Caco-2 (cell line): ENCODE measurements around the gene CD8A. TPM values are rescaled to one million over a fixed set of nuclear protein-coding genes. Genes with fewer than 3 reads are reported as not detected.

Experiments
- BruUV-seq: library from RNA; stranded (reverse); fragments of 400-500 nt; replicated peaks from 2 replicates; lab custom pipeline; 2021; lab: Mats Ljungman, UMichigan
- CTCF ChIA-PET: fragments of 300-600 bp; sonication (Branson Sonifier 250); formaldehyde crosslinking; loops from one replicate; lab custom pipeline; 2022; ENCODE audit warnings: antibody characterized with exemption; lab: Charles Lee
- POLR2A ChIA-PET: fragments of 300-600 bp; sonication (Branson Sonifier 250); formaldehyde crosslinking; loops from one replicate; lab custom pipeline; 2022; ENCODE audit warnings: antibody characterized with exemption; lab: Charles Lee
- DNase-seq, 2 experiments: peaks; one replicate each; pipeline versions ENCODE4 v3.0.0 to v3.0.0-alpha.2; 2020 to 2022
- H3K27me3 ChIP-seq: replicated peaks from 2 replicates; pipeline ENCODE4 v1.6.0; 2011; ENCODE audit warnings: low read length; ENCODE audit not compliant: control insufficient read depth, insufficient read depth
- H3K36me3 ChIP-seq: 2 replicates; pipeline ENCODE4 v1.5.1; 2011; ENCODE audit warnings: low read length; ENCODE audit not compliant: control insufficient read depth, insufficient read depth
- H3K4me1 ChIP-seq: fragments of 250-450 bp; sonication (Bioruptor Pico); 2 replicates; pipeline ENCODE4 v1.5.1; 2020; ENCODE audit warnings: mild to moderate bottlenecking
- H3K4me3 ChIP-seq: 2 replicates; pipeline ENCODE4 v1.5.1; 2011; ENCODE audit warnings: low read depth, mild to moderate bottlenecking, control low read depth, low read length
- H3K9me3 ChIP-seq: fragments of 250-450 bp; sonication (Bioruptor Pico); 2 replicates; pipeline ENCODE4 v1.5.1; 2020; ENCODE audit warnings: mild to moderate bottlenecking, moderate library complexity
- H3K27ac Mint-ChIP-seq: one replicate; pipeline ENCODE4 v1.8.0; 2022; ENCODE audit warnings: mixed read lengths; ENCODE audit not compliant: unreplicated experiment
- H3K27me3 Mint-ChIP-seq: one replicate; pipeline ENCODE4 v1.8.0; 2022; ENCODE audit warnings: mixed read lengths; ENCODE audit not compliant: insufficient read depth, unreplicated experiment
- H3K36me3 Mint-ChIP-seq: one replicate; pipeline ENCODE4 v1.8.0; 2022; ENCODE audit warnings: mild to moderate bottlenecking, mixed read lengths; ENCODE audit not compliant: insufficient read depth, unreplicated experiment
- H3K4me1 Mint-ChIP-seq: one replicate; pipeline ENCODE4 v1.8.0; 2022; ENCODE audit warnings: low read depth, mixed read lengths; ENCODE audit not compliant: unreplicated experiment
- H3K4me3 Mint-ChIP-seq: one replicate; pipeline ENCODE4 v1.8.0; 2022; ENCODE audit warnings: mild to moderate bottlenecking, moderate library complexity, mixed read lengths; ENCODE audit not compliant: unreplicated experiment
- H3K9me3 Mint-ChIP-seq: one replicate; pipeline ENCODE4 v1.8.0; 2022; ENCODE audit warnings: mixed read lengths; ENCODE audit not compliant: unreplicated experiment
- CTCF ChIP-seq, 2 experiments: fragments of 200-600 bp in 1 of 2; IDR thresholded peaks; 1 replicate in 1 of 2; 2 replicates in 1 of 2; pipeline versions ENCODE4 v1.5.1 to v1.8.0; 2011 to 2022; ENCODE audit warnings: antibody characterized with exemption in 1 of 2, control low read depth in 1 of 2, inconsistent platforms in 1 of 2, low read depth in 1 of 2, low read length in 1 of 2, mild to moderate bottlenecking in 1 of 2, moderate library complexity in 1 of 2; ENCODE audit not compliant: insufficient read depth in 1 of 2, severe bottlenecking in 1 of 2, unreplicated experiment in 1 of 2
- intact Hi-C: fragments of 100-400 bp; cut with micrococcal nuclease; formaldehyde crosslinking; loops from one replicate; pipeline ENCODE4 v1.10.0; 2022; ENCODE audit not compliant: unreplicated experiment
- total RNA-seq: library from RNA; stranded (reverse); gene quantifications from 2 replicates; pipeline ENCODE4 v1.2.3, GENCODE V29; 2022

CD8A gene
- total RNA-seq, 1 experiment from 2014 or later = 1.6 TPM

- no peak overlapping the region for H3K27ac Mint-ChIP-seq
- BruUV-seq = no TSS peak
- no peaks in the 10 kb centered on the region for H3K27me3 Mint-ChIP-seq
Measured at GRCh38 chr2:86786001-86786536, 4.6 kb downstream of the CD8A start.

GRCh38 chr2:86785456-86785855 lies 5.3 kb downstream of the CD8A start:
- Histone ChIP-seq H3K4me1 (no peaks in the 10 kb centered on the region), H3K9me3 (no peaks in the 10 kb centered on the region), H3K27me3 (no peaks in the 10 kb centered on the region), H3K36me3 (no peaks in the 10 kb centered on the region), H3K4me3 (no peak overlapping the region)
- H3K4me1 Mint-ChIP-seq = no peaks in the 10 kb centered on the region
- BruUV-seq = no TSS peak
- H3K27me3 Mint-ChIP-seq = no peaks in the 10 kb centered on the region
- H3K27ac Mint-ChIP-seq = no peak overlapping the region
- intact Hi-C loops = loop anchor here (10.0 kb wide), 1 partner anchor 391 kb away; no protein-coding TSS in a partner anchor
- no peaks in the 10 kb centered on the region for H3K9me3 Mint-ChIP-seq
- DNase-seq = no peak
- ChIA-PET CTCF (no interaction called here), POLR2A (no interaction called here)
- H3K4me3 Mint-ChIP-seq = no peak overlapping the region
- TF ChIP-seq CTCF (IDR thresholded peaks at IDR 0.05; ENCODE audit: insufficient read depth in 1 of 2, low read depth in 1 of 2, low read length in 1 of 2, severe bottlenecking in 1 of 2, unreplicated experiment in 1 of 2) = no peak
- no peaks in the 10 kb centered on the region for H3K36me3 Mint-ChIP-seq

More at GRCh38 chr2:86786001-86786536, 4.6 kb downstream of the CD8A start:
- H3K36me3 Mint-ChIP-seq = no peaks in the 10 kb centered on the region
- Histone ChIP-seq H3K9me3 (no peaks in the 10 kb centered on the region), H3K36me3 (no peaks in the 10 kb centered on the region), H3K4me3 (no peak overlapping the region), H3K4me1 (no peaks in the 10 kb centered on the region), H3K27me3 (no peaks in the 10 kb centered on the region)
- CTCF ChIA-PET = no interaction called here
- intact Hi-C loops = loop anchor here (10.0 kb wide), 1 partner anchor 391 kb away; no protein-coding TSS in a partner anchor
- no peak for DNase-seq
- no peaks in the 10 kb centered on the region for H3K4me1 Mint-ChIP-seq
- no peaks in the 10 kb centered on the region for H3K9me3 Mint-ChIP-seq
- no peak for TF ChIP-seq CTCF (IDR thresholded peaks at IDR 0.05; ENCODE audit: insufficient read depth in 1 of 2, low read depth in 1 of 2, low read length in 1 of 2, severe bottlenecking in 1 of 2, unreplicated experiment in 1 of 2)
- no peak overlapping the region for H3K4me3 Mint-ChIP-seq
- POLR2A ChIA-PET = no interaction called here

GRCh38 chr2:86783615-86784339 lies 6.9 kb downstream of the CD8A start:
- no peaks in the 10 kb centered on the region for H3K4me1 Mint-ChIP-seq
- TF ChIP-seq CTCF (IDR thresholded peaks at IDR 0.05; ENCODE audit: insufficient read depth in 1 of 2, low read depth in 1 of 2, low read length in 1 of 2, severe bottlenecking in 1 of 2, unreplicated experiment in 1 of 2) = no peak
- no peaks in the 10 kb centered on the region for H3K4me1 ChIP-seq
- H3K4me3 Mint-ChIP-seq = no peak overlapping the region
- CTCF ChIA-PET = no interaction called here
- DNase-seq = no peak
- no peaks in the 10 kb centered on the region for H3K9me3 Mint-ChIP-seq
- no TSS peak for BruUV-seq
- H3K27ac Mint-ChIP-seq = no peak overlapping the region
- intact Hi-C loops = loop anchor here (10.0 kb wide), 1 partner anchor 389 kb away; no protein-coding TSS in a partner anchor
- H3K9me3 ChIP-seq = no peaks in the 10 kb centered on the region
- H3K36me3 Mint-ChIP-seq = no peaks in the 10 kb centered on the region
- POLR2A ChIA-PET = no interaction called here
- H3K27me3 Mint-ChIP-seq = no peaks in the 10 kb centered on the region
- H3K36me3 ChIP-seq = no peaks in the 10 kb centered on the region
- H3K4me3 ChIP-seq = no peak overlapping the region
- H3K27me3 ChIP-seq = no peaks in the 10 kb centered on the region
